Esophagus muscularis mucosa (tissue), 4 donors: ENCODE results near the gene ZNF521.
A peak's percentile ranks its signal among the peaks of the same experiment; 100 is the strongest.

Experiments
- CTCF ChIP-seq, 3 experiments: fragments of 200-600 bp in 2 of 3; fragments of 450-650 bp in 1 of 3; sonication (generic) in 2 of 3; IDR thresholded peaks; one replicate each; pipeline ENCODE4 v1.5.1; 2017 to 2019; ENCODE audit warnings: antibody characterized with exemption in 3 of 3, mild to moderate bottlenecking in 2 of 3, moderate library complexity in 1 of 3
- EP300 ChIP-seq: sonication (generic); formaldehyde crosslinking; IDR thresholded peaks from one replicate; pipeline ENCODE4 v1.6.1; 2017; ENCODE audit warnings: antibody characterized with exemption
- POLR2A ChIP-seq: fragments of 450-650 bp; IDR thresholded peaks from one replicate; pipeline ENCODE4 v1.6.1; 2017; ENCODE audit warnings: antibody characterized with exemption, moderate library complexity, mild to moderate bottlenecking, low read depth
- POLR2AphosphoS5 ChIP-seq, 2 donors: sonication (generic); formaldehyde crosslinking; IDR thresholded peaks; one replicate each; pipeline ENCODE4 v1.6.1; 2017; ENCODE audit warnings: antibody characterized with exemption in 2 of 2

GRCh38 chr18:25164848-25165811 is 186.8 kb downstream of the ZNF521 start:
- peak in 1 of 3 experiments; percentile 14 for TF ChIP-seq CTCF (IDR thresholded peaks at IDR 0.05)
- no peak for TF ChIP-seq EP300
- no peak for TF ChIP-seq POLR2A
- TF ChIP-seq POLR2AphosphoS5 (IDR thresholded peaks at IDR 0.05): no peak
